Measurements from ENCODE around the gene WDR44. TPM values are rescaled to one million over a fixed set of nuclear protein-coding genes. Genes with fewer than 3 reads are reported as not detected.
A peak's percentile ranks its signal among the peaks of the same experiment; 100 is the strongest.

WDR44 gene
- total RNA-seq, 1 donor from 2014 or later: 19.0 TPM

DNA sequence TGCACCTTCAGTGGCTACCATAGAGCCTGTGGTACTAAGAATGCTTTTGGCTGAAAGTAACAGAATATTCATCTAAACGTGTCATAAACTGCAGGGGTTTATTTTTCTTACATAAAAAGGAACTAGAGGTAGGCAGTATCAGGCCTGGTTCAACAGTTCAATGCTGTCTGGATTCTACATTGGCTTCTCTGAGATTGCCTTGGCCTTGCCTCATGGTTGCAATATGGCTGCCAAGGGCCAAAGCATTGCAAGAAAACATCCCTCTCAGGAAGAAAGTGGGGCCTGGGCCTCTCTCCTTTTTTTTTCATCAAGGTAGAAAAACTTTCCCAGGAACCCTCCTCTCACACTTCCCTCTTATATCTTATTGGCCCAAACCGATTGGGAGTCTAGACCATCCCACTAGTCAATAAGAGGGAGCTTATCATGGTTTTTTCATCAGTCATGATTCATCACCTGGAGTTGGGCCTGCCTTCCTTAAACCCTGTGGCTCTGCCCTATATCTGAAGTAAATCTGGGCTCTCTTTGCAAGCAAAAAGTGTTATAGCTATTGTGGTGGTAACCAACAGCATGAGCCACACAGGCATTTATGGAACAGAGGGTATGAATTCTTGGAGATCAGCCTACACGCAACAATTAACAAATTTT is 147.9 kb downstream of the WDR44 start:
- Histone ChIP-seq H3K9ac (ENCODE audit: low read length) (no peak overlapping the region), H3K4me2 (ENCODE audit: low read length) (no peak overlapping the region), H3K4me1 (ENCODE audit: insufficient read depth, low read length) (peaks cover 9% of the 10 kb centered on the region), H3K4me3 (ENCODE audit: insufficient read depth, low read depth, low read length) (no peak overlapping the region), H3K79me2 (ENCODE audit: insufficient read depth, low read length) (no peaks in the 10 kb centered on the region), H4K20me1 (ENCODE audit: insufficient read depth, low read length) (no peaks in the 10 kb centered on the region), H3K27me3 (ENCODE audit: insufficient read depth, low read length) (no peaks in the 10 kb centered on the region), H3K9me3 (ENCODE audit: insufficient read depth, low read depth, low read length) (no peaks in the 10 kb centered on the region), H3K27ac (ENCODE audit: low read depth, low read length) (no peak overlapping the region), H3K36me3 (ENCODE audit: insufficient read depth, low read length) (no peaks in the 10 kb centered on the region), H2AFZ (ENCODE audit: low read depth, low read length) (no peak overlapping the region)
- no peaks in the 10 kb centered on the region for H3K9me3 Mint-ChIP-seq (ENCODE audit: unreplicated experiment)
- TF ChIP-seq, protein P1, sequence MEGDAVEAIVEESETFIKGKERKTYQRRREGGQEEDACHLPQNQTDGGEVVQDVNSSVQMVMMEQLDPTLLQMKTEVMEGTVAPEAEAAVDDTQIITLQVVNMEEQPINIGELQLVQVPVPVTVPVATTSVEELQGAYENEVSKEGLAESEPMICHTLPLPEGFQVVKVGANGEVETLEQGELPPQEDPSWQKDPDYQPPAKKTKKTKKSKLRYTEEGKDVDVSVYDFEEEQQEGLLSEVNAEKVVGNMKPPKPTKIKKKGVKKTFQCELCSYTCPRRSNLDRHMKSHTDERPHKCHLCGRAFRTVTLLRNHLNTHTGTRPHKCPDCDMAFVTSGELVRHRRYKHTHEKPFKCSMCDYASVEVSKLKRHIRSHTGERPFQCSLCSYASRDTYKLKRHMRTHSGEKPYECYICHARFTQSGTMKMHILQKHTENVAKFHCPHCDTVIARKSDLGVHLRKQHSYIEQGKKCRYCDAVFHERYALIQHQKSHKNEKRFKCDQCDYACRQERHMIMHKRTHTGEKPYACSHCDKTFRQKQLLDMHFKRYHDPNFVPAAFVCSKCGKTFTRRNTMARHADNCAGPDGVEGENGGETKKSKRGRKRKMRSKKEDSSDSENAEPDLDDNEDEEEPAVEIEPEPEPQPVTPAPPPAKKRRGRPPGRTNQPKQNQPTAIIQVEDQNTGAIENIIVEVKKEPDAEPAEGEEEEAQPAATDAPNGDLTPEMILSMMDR (IDR thresholded peaks at IDR 0.05; ENCODE audit: insufficient read depth, low read depth, low read length): no peak
- TF ChIP-seq EZH2 (IDR thresholded peaks at IDR 0.05; ENCODE audit: insufficient read depth, low read length): no peak
- no peaks in the 10 kb centered on the region for H3K36me3 Mint-ChIP-seq (ENCODE audit: low read depth, unreplicated experiment)
- no peak overlapping the region for H3K4me3 Mint-ChIP-seq (ENCODE audit: unreplicated experiment)
- H3K27me3 Mint-ChIP-seq (ENCODE audit: low read depth, unreplicated experiment): peaks cover 7% of the 10 kb centered on the region
- peak; percentile 17 for FAIRE-seq
- no peak for DNase-seq (ENCODE audit: low read depth)
- H3K4me1 Mint-ChIP-seq (ENCODE audit: low read depth, unreplicated experiment): no peaks in the 10 kb centered on the region
- no peak overlapping the region for H3K27ac Mint-ChIP-seq (ENCODE audit: unreplicated experiment)

DNA sequence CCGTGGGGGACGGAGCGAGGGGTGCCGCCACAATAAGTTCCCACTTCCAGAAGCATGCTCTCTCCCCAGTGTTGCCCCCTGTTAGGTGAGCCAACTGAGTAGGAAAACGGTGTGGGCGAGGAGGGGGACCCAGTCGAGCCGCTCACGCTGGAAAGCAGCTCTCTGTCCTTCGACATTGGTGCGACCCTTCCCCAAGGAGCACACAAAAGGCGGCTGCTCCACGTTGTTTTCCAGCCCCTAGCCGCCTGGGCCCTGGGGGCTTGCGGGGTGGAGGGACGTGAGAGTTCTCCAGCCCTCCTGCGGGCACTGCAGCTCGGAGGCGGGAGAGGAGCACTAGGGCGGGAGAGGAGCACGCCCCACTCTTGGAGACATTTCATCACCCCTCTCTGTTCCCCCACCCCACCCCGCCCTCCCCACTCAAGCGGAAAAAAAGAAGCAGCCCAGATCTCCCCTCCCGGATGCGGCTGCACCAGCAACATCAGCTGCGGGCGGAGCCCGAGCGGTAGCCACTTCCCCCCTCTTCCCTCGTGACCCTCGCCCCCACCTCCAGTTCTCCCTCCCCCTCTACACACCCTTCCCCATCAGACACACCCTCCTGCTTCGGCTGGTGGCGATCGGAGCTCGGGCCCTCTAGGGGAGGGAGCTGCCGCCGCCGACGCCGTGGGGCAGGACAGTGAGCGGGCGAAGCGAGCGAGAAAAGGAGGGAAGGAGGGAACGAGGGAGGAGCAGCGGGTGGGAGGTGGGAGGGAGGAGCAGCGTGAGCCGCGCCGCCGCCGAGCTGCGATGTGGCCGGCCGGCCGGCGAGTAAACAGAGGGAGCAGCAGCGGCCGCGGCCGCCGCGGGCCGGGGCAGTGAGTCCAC is 149.4 kb downstream of the WDR44 start, which contains the start of gene DOCK11:
Gene DOCK11 (plus strand): TSS at position 755 of the 861 bp plus-strand sequence. CDS start 157 bp downstream, outside the sequence.
- peaks cover 9% of the 10 kb centered on the region for H3K4me1 ChIP-seq (ENCODE audit: insufficient read depth, low read length)
- H3K79me2 ChIP-seq (ENCODE audit: insufficient read depth, low read length): no peaks in the 10 kb centered on the region
- no peaks in the 10 kb centered on the region for H3K4me1 Mint-ChIP-seq (ENCODE audit: low read depth, unreplicated experiment)
- peak within 1 kb of the TSS; percentile 71 for H3K4me3 ChIP-seq (ENCODE audit: insufficient read depth, low read depth, low read length)
- H3K27me3 Mint-ChIP-seq (ENCODE audit: low read depth, unreplicated experiment): peaks cover 7% of the 10 kb centered on the region
- peak; percentile 77 for DNase-seq (ENCODE audit: low read depth)
- peak within 1 kb of the TSS; percentile 85 for H2AFZ ChIP-seq (ENCODE audit: low read depth, low read length)
- no peak within 1 kb of the TSS for H3K27ac Mint-ChIP-seq (ENCODE audit: unreplicated experiment)
- H3K36me3 ChIP-seq (ENCODE audit: insufficient read depth, low read length): no peaks in the 10 kb centered on the region
- H3K9ac ChIP-seq (ENCODE audit: low read length): peak within 1 kb of the TSS; percentile 73
- peak within 1 kb of the TSS; percentile 86 for H3K4me3 Mint-ChIP-seq (ENCODE audit: unreplicated experiment)
- H3K9me3 Mint-ChIP-seq (ENCODE audit: unreplicated experiment): no peaks in the 10 kb centered on the region
- H3K27me3 ChIP-seq (ENCODE audit: insufficient read depth, low read length): no peaks in the 10 kb centered on the region
- no peak within 1 kb of the TSS for H3K27ac ChIP-seq (ENCODE audit: low read depth, low read length)
- H3K9me3 ChIP-seq (ENCODE audit: insufficient read depth, low read depth, low read length): no peaks in the 10 kb centered on the region
- H4K20me1 ChIP-seq (ENCODE audit: insufficient read depth, low read length): no peaks in the 10 kb centered on the region
- FAIRE-seq: peak; percentile 85
- H3K4me2 ChIP-seq (ENCODE audit: low read length): peak within 1 kb of the TSS; percentile 94
- no peak for TF ChIP-seq EZH2 (IDR thresholded peaks at IDR 0.05; ENCODE audit: insufficient read depth, low read length)
- TF ChIP-seq, protein P1 (IDR thresholded peaks at IDR 0.05; ENCODE audit: insufficient read depth, low read depth, low read length): no peak
- no peaks in the 10 kb centered on the region for H3K36me3 Mint-ChIP-seq (ENCODE audit: low read depth, unreplicated experiment)
